ENCODE results near the gene EIF3D. TPM values are rescaled to one million over a fixed set of nuclear protein-coding genes. Genes with fewer than 3 reads are reported as not detected.

Gene EIF3D
- total and polyA plus RNA-seq, 2 of the 13 experiments (the other 11 are each of a cell fraction or from before 2014, with no cell fraction given) = 118 to 274 TPM

DNA sequence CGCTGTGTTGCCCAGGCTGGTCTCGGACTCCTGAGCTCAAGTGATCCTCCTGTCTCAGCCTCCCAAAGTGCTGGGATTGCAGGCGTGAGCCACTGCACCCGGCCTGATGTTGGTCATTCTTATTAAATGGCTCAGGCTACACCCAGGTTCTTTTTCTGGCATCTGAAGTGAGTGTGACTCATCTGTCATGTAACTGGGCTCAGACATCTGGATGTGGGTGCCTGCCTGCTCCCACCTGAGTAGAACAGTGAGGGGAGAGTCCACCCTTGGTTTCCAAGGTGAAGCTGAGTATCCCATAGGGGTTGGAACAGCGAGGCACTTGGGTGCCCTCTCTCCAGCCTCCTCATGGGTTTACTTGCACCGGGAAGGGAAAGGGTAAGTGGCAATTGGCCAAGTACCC is 36.7 kb upstream of the EIF3D start:
- Histone ChIP-seq H3K36me3 (replicated peaks in 1 of 2; ENCODE audit: control insufficient read depth in 1 of 2, insufficient read depth in 2 of 2, low read length in 2 of 2) (no peaks in the 10 kb centered on the region), H3K9ac (ENCODE audit: insufficient read depth, low read depth, low read length) (no peak overlapping the region), H4K20me1 (ENCODE audit: insufficient read depth, low read length) (no peaks in the 10 kb centered on the region), H3K27ac (ENCODE audit: extremely low read length, insufficient read depth, low read length) (no peak overlapping the region), H3K4me1 (ENCODE audit: insufficient read depth, low read length) (peaks cover 19% of the 10 kb centered on the region), H2AFZ (ENCODE audit: low read length) (no peak overlapping the region), H3K27me3 (ENCODE audit: control insufficient read depth in 1 of 2, insufficient read depth in 2 of 2, low read length in 2 of 2) (peaks cover 6 to 51% of the 10 kb centered on the region in 2 experiments), H3K4me3 (replicated peaks in 1 of 3; ENCODE audit: insufficient read depth in 1 of 3, low read depth in 2 of 3, low read length in 3 of 3) (no peak overlapping the region), H3K79me2 (ENCODE audit: insufficient read depth, low read length) (no peaks in the 10 kb centered on the region), H3K4me2 (ENCODE audit: low read depth, low read length) (no peak overlapping the region), H3K9me3 (ENCODE audit: low read length) (no peaks in the 10 kb centered on the region)
- ChIA-PET CTCF (ENCODE audit: low intra/inter-chr PET ratio, low total read pairs) (no interaction called here), POLR2A (no interaction called here)
- BruUV-seq (replicated peaks) = no TSS peak
- WGBS (ENCODE audit: low lambda C conversion rate) = 5% methylated on average over 6 of the region's 6 CpGs
- ATAC-seq (no peak), DNase-seq (ENCODE audit: low spot score) (no peak), FAIRE-seq (no peak)
- intact Hi-C loops (cut with micrococcal nuclease; ENCODE audit: unreplicated experiment) = no loop called here
- TF ChIP-seq HINFP (CRISPR knock-in tag; IDR thresholded peaks at IDR 0.05; ENCODE audit: low read depth) (no peak), YY1 (IDR thresholded peaks at IDR 0.05; ENCODE audit: insufficient read depth, insufficient replicate concordance, low read depth, low read length) (no peak), HOXA3 (CRISPR knock-in tag; IDR thresholded peaks at IDR 0.05) (no peak), MIXL1 (CRISPR knock-in tag; IDR thresholded peaks at IDR 0.05) (no peak), NAIF1 (CRISPR knock-in tag; IDR thresholded peaks at IDR 0.05; ENCODE audit: borderline replicate concordance) (no peak)
- TF ChIP-seq, protein P1, sequence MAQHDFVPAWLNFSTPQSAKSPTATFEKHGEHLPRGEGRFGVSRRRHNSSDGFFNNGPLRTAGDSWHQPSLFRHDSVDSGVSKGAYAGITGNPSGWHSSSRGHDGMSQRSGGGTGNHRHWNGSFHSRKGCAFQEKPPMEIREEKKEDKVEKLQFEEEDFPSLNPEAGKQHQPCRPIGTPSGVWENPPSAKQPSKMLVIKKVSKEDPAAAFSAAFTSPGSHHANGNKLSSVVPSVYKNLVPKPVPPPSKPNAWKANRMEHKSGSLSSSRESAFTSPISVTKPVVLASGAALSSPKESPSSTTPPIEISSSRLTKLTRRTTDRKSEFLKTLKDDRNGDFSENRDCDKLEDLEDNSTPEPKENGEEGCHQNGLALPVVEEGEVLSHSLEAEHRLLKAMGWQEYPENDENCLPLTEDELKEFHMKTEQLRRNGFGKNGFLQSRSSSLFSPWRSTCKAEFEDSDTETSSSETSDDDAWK (CRISPR knock-in tag; IDR thresholded peaks at IDR 0.05) = no peak
- TF ChIP-seq, protein P2, sequence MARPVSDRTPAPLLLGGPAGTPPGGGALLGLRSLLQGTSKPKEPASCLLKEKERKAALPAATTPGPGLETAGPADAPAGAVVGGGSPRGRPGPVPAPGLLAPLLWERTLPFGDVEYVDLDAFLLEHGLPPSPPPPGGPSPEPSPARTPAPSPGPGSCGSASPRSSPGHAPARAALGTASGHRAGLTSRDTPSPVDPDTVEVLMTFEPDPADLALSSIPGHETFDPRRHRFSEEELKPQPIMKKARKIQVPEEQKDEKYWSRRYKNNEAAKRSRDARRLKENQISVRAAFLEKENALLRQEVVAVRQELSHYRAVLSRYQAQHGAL (CRISPR knock-in tag; IDR thresholded peaks at IDR 0.05; ENCODE audit: not compliant biosample characterization) = no peak
- in situ Hi-C loops (cut with HindIII; ENCODE audit: extremely low pct_ligation_motif_present, low pct_unique_long_range_greater_than_20kb) = no loop called here
